Thyroid gland (tissue), 4 donors: ENCODE data around the gene OCA2. TPM values are rescaled to one million over a fixed set of nuclear protein-coding genes. Genes with fewer than 3 reads are reported as not detected.

Source experiments
- DNase-seq, 2 donors: peaks; one replicate each; pipeline ENCODE4 v3.0.0-alpha.2; 2019
- H3K27ac ChIP-seq, 3 donors: fragments of 200-600 bp; sonication (generic); 1 replicate in 2 of 3; 2 replicates in 1 of 3; pipeline ENCODE4 v1.5.1; 2016 to 2019; ENCODE audit warnings: mild to moderate bottlenecking in 1 of 3, moderate library complexity in 1 of 3
- H3K27me3 ChIP-seq: fragments of 200-600 bp; sonication (generic); one replicate; pipeline ENCODE4 v1.5.1; 2019
- H3K36me3 ChIP-seq, 2 donors: fragments of 200-600 bp; sonication (generic); one replicate each; pipeline ENCODE4 v1.5.1; 2016 to 2019
- H3K4me1 ChIP-seq, 2 donors: fragments of 200-600 bp; sonication (generic); one replicate each; pipeline ENCODE4 v1.5.1; 2017 to 2019
- H3K4me3 ChIP-seq, 3 donors: fragments of 200-600 bp; sonication (generic); replicated peaks in 1 of 3; 1 replicate in 2 of 3; 2 replicates in 1 of 3; pipeline ENCODE4 v1.5.1; 2016; ENCODE audit warnings: mild to moderate bottlenecking in 1 of 3
- H3K9me3 ChIP-seq: fragments of 200-600 bp; sonication (generic); one replicate; pipeline ENCODE4 v1.5.1; 2017
- CTCF ChIP-seq, 6 experiments: fragments of 200-600 bp in 3 of 6; fragments of 450-650 bp in 3 of 6; sonication (generic) in 3 of 6; IDR thresholded peaks; one replicate each; pipeline ENCODE4 v1.5.1; 2016 to 2019; ENCODE audit warnings: antibody characterized with exemption in 6 of 6, mild to moderate bottlenecking in 2 of 6, inconsistent platforms in 1 of 6, moderate library complexity in 1 of 6
- POLR2A ChIP-seq, 2 donors: fragments of 450-650 bp; IDR thresholded peaks; one replicate each; pipeline ENCODE4 v1.6.1; 2017; ENCODE audit warnings: antibody characterized with exemption in 2 of 2, mild to moderate bottlenecking in 2 of 2, moderate library complexity in 1 of 2
- WGBS, 2 donors: methylation state at CpG; one replicate each; pipeline ENCODE4 v1.1.5; 2017; 5-methylcytosine and 5-hydroxymethylcytosine counted together
- intact Hi-C: fragments of 100-400 bp; cut with DNase I; formaldehyde crosslinking; loops from one replicate; pipeline ENCODE4 v1.15.1; 2023
- total RNA-seq, 4 donors: library from RNA; depleted of rRNA; stranded (reverse); fragments of >200 nt; gene quantifications; one replicate each; pipeline ENCODE4 v1.2.3, GENCODE V29; 2016

Gene OCA2
- total RNA-seq, 4 donors from 2014 or later = 5.5 to 20.5 (median 13.8) TPM

DNA sequence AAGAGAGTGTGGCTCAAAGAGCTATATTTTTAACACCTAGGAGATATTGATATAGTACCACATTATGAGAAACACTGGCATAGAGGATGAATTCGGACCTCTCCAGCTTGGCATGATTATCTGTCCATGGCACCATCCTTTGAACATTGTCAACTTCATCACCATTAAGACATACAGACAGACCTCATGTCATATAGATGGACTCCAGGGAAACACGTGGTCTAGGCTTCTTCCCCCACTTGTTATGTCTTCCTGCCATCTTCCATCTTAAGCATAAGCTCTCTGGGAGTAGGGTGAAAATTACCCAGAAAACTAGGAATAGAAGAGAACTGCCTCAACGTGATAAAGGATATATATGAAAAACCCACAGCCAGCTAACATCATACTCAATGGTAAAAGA lies 51.8 kb downstream of the OCA2 start:
- H3K36me3 ChIP-seq = no peaks in the 10 kb centered on the region
- DNase-seq = no peak
- H3K27ac ChIP-seq = no peak overlapping the region
- no peak overlapping the region for H3K4me3 ChIP-seq
- H3K4me1 ChIP-seq = no peaks in the 10 kb centered on the region
- WGBS, 2 donors = 68 to 74% methylated on average over 3 of the region's 3 CpGs
- H3K27me3 ChIP-seq = no peaks in the 10 kb centered on the region
- no peaks in the 10 kb centered on the region for H3K9me3 ChIP-seq
- intact Hi-C loops = no loop called here
- TF ChIP-seq CTCF (IDR thresholded peaks at IDR 0.05) (no peak), POLR2A (IDR thresholded peaks at IDR 0.05) (no peak)

GRCh38 chr15:28044121-28044672 lies 54.9 kb downstream of the OCA2 start:
- H3K36me3 ChIP-seq = no peaks in the 10 kb centered on the region
- 83 to 92% methylated on average over 5 of the region's 5 CpGs for WGBS, 2 donors
- TF ChIP-seq POLR2A (IDR thresholded peaks at IDR 0.05) = no peak
- TF ChIP-seq CTCF (IDR thresholded peaks at IDR 0.05) = no peak
- H3K27me3 ChIP-seq = no peaks in the 10 kb centered on the region
- H3K4me1 ChIP-seq = no peaks in the 10 kb centered on the region
- no peak overlapping the region for H3K27ac ChIP-seq
- DNase-seq = no peak
- intact Hi-C loops = no loop called here
- no peak overlapping the region for H3K4me3 ChIP-seq
- no peaks in the 10 kb centered on the region for H3K9me3 ChIP-seq

GRCh38 chr15:28043691-28044091 lies 55.4 kb downstream of the OCA2 start:
- DNase-seq = no peak
- no peaks in the 10 kb centered on the region for H3K9me3 ChIP-seq
- H3K27ac ChIP-seq = no peak overlapping the region
- H3K4me1 ChIP-seq = no peaks in the 10 kb centered on the region
- H3K27me3 ChIP-seq = no peaks in the 10 kb centered on the region
- no peak for TF ChIP-seq CTCF (IDR thresholded peaks at IDR 0.05)
- no peak for TF ChIP-seq POLR2A (IDR thresholded peaks at IDR 0.05)
- H3K4me3 ChIP-seq = no peak overlapping the region
- intact Hi-C loops = no loop called here
- H3K36me3 ChIP-seq = no peaks in the 10 kb centered on the region

DNA sequence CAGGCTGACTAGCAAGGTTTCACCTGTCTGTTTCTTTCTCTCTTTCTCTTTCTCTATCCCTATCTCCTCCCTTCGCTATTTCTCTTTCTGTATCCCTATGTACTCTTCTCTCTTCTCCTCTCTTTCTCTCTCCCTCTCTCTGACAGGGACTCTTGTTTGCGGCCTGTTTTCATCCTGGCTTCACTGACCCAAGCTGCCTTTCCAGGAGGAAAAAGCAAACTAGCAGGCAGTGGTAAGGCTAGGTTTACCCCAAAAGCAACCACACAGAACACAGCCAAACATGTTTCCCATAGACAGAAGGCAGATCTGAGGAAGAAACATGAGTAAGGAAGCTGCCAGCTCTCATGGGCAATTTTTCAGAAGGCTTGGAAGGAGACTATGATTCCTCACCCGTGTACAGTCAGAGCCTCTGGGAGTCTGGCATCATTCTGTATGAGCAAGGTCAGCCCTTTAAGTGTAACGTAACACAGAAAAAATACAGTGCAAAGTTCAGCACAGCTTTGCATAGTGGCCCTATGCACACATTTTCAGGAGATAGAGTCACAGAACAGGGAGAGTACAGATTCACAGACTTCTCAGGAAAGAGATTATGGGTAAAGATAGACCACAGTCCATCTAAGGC lies 61.0 kb downstream of the OCA2 start:
- H3K27me3 ChIP-seq = no peaks in the 10 kb centered on the region
- no peaks in the 10 kb centered on the region for H3K9me3 ChIP-seq
- no peak for TF ChIP-seq CTCF (IDR thresholded peaks at IDR 0.05)
- TF ChIP-seq POLR2A (IDR thresholded peaks at IDR 0.05) = no peak
- 78 to 87% methylated on average over 4 of the region's 4 CpGs for WGBS, 2 donors
- intact Hi-C loops = no loop called here
- H3K4me1 ChIP-seq = no peaks in the 10 kb centered on the region
- no peak for DNase-seq
- H3K4me3 ChIP-seq = no peak overlapping the region
- no peaks in the 10 kb centered on the region for H3K36me3 ChIP-seq
- H3K27ac ChIP-seq = no peak overlapping the region

GRCh38 chr15:28033443-28033842 lies 65.7 kb downstream of the OCA2 start:
- no peak for TF ChIP-seq CTCF (IDR thresholded peaks at IDR 0.05)
- TF ChIP-seq POLR2A (IDR thresholded peaks at IDR 0.05) = no peak
- no peak for DNase-seq
- 74 to 75% methylated on average over 3 of the region's 3 CpGs for WGBS, 2 donors
- Histone ChIP-seq H3K4me3 (no peak overlapping the region), H3K4me1 (no peaks in the 10 kb centered on the region), H3K9me3 (no peaks in the 10 kb centered on the region), H3K36me3 (no peaks in the 10 kb centered on the region), H3K27ac (no peak overlapping the region), H3K27me3 (no peaks in the 10 kb centered on the region)
- intact Hi-C loops = no loop called here
